WTC11 (cell line): ENCODE data around the gene BASP1. TPM values are rescaled to one million over a fixed set of nuclear protein-coding genes. Genes with fewer than 3 reads are reported as not detected.

Source experiments
- ATAC-seq: fragments of 200-7000 bp; cut with Tn5 transposase; 2 replicates; pipeline ENCODE4 v1.10.0; 2021; ENCODE audit warnings: mild to moderate bottlenecking, moderate library complexity
- CTCF ChIA-PET: fragments of 300-600 bp; sonication (Branson Sonifier 250); formaldehyde crosslinking; loops from one replicate; lab custom pipeline; 2021; ENCODE audit warnings: antibody characterized with exemption; lab: Charles Lee
- POLR2A ChIA-PET: fragments of 350-600 bp; sonication (Branson Sonifier 250); formaldehyde crosslinking; loops from one replicate; lab custom pipeline; 2021; ENCODE audit warnings: antibody characterized with exemption; lab: Charles Lee
- DNase-seq: peaks from one replicate; pipeline ENCODE4 v3.0.0; 2021; ENCODE audit warnings: low spot score
- H3K27ac Mint-ChIP-seq: 2 replicates; pipeline ENCODE4 v1.8.0; 2021; ENCODE audit warnings: mixed read lengths
- H3K27me3 Mint-ChIP-seq: 2 replicates; pipeline ENCODE4 v1.8.0; 2021; ENCODE audit warnings: low read depth, mild to moderate bottlenecking, moderate library complexity, mixed read lengths
- H3K36me3 Mint-ChIP-seq: 2 replicates; pipeline ENCODE4 v1.8.0; 2021; ENCODE audit warnings: mixed read lengths
- H3K4me1 Mint-ChIP-seq: 2 replicates; pipeline ENCODE4 v1.8.0; 2022; ENCODE audit warnings: mixed read lengths
- H3K4me3 Mint-ChIP-seq: 2 replicates; pipeline ENCODE4 v1.8.0; 2021; ENCODE audit warnings: mild to moderate bottlenecking, moderate library complexity, mixed read lengths
- H3K9me3 Mint-ChIP-seq: 2 replicates; pipeline ENCODE4 v1.8.0; 2021; ENCODE audit warnings: mixed read lengths
- ATF3 ChIP-seq: sonication (generic); formaldehyde crosslinking; conservative IDR thresholded peaks from 2 replicates; pipeline ENCODE4 v1.8.1; 2022; ENCODE audit warnings: mild to moderate bottlenecking, missing genetic modification reagents
- GTF2I ChIP-seq: fragments of 250-450 bp; sonication (Bioruptor Pico); conservative IDR thresholded peaks from 2 replicates; pipeline ENCODE4 v1.4.0; 2021; ENCODE audit warnings: mild to moderate bottlenecking
- HMGA2 ChIP-seq: fragments of 250-450 bp; sonication (Bioruptor Pico); IDR thresholded peaks from 2 replicates; pipeline ENCODE4 v1.4.0; 2021; ENCODE audit warnings: mild to moderate bottlenecking, moderate library complexity
- NFE2L1 ChIP-seq: sonication (generic); formaldehyde crosslinking; IDR thresholded peaks from 2 replicates; pipeline ENCODE4 v1.8.1; 2023; ENCODE audit warnings: missing genetic modification reagents
- NR1H2 ChIP-seq: sonication (generic); formaldehyde crosslinking; IDR thresholded peaks from 2 replicates; pipeline ENCODE4 v1.9.0; 2021; ENCODE audit warnings: mild to moderate bottlenecking, moderate library complexity, missing genetic modification reagents
- NR2C2 ChIP-seq: sonication (generic); formaldehyde crosslinking; IDR thresholded peaks from 2 replicates; pipeline ENCODE4 v1.8.0; 2022; ENCODE audit warnings: mild to moderate bottlenecking, missing genetic modification reagents
- OVOL2 ChIP-seq: fragments of 250-450 bp; sonication (Bioruptor Pico); IDR thresholded peaks from 2 replicates; pipeline ENCODE4 v1.9.0; 2021; ENCODE audit warnings: mild to moderate bottlenecking, borderline replicate concordance
- RORB ChIP-seq: fragments of 250-450 bp; sonication (Bioruptor Pico); IDR thresholded peaks from 2 replicates; pipeline ENCODE4 v1.9.0; 2021; ENCODE audit warnings: mild to moderate bottlenecking
- SMAD4 ChIP-seq: sonication (generic); formaldehyde crosslinking; IDR thresholded peaks from 2 replicates; pipeline ENCODE4 v1.8.0; 2022; ENCODE audit warnings: mild to moderate bottlenecking, missing genetic modification reagents
- SP1 ChIP-seq: sonication (generic); formaldehyde crosslinking; conservative IDR thresholded peaks from 2 replicates; pipeline ENCODE4 v1.8.1; 2022; ENCODE audit warnings: missing genetic modification reagents
- STAT6 ChIP-seq: sonication (generic); formaldehyde crosslinking; conservative IDR thresholded peaks from 2 replicates; pipeline ENCODE4 v1.8.1; 2023; ENCODE audit warnings: mild to moderate bottlenecking, low read depth, missing genetic modification reagents, moderate library complexity
- TEAD1 ChIP-seq: sonication (generic); formaldehyde crosslinking; IDR thresholded peaks from 2 replicates; pipeline ENCODE4 v1.8.0; 2022; ENCODE audit warnings: mild to moderate bottlenecking, missing genetic modification reagents
- ZMAT4 ChIP-seq: fragments of 250-450 bp; sonication (Bioruptor Pico); IDR thresholded peaks from 2 replicates; pipeline ENCODE4 v1.9.0; 2021; ENCODE audit warnings: mild to moderate bottlenecking
- ZNF138 ChIP-seq: sonication (generic); formaldehyde crosslinking; conservative IDR thresholded peaks from 2 replicates; pipeline ENCODE4 v1.8.1; 2022; ENCODE audit warnings: mild to moderate bottlenecking, moderate library complexity, missing genetic modification reagents
- ZNF532 ChIP-seq: fragments of 250-450 bp; sonication (Bioruptor Pico); IDR thresholded peaks from 2 replicates; pipeline ENCODE4 v1.9.0; 2021; ENCODE audit warnings: mild to moderate bottlenecking, borderline replicate concordance
- total RNA-seq: library from RNA; stranded (reverse); gene quantifications from 3 replicates; pipeline ENCODE4 v1.2.3, GENCODE V29; 2021
- TF ChIP-seq, protein P1 (sequence below): sonication (generic); formaldehyde crosslinking; IDR thresholded peaks from 2 replicates; pipeline ENCODE4 v1.8.1; 2022; ENCODE audit warnings: missing genetic modification reagents, borderline replicate concordance
- TF ChIP-seq, protein P2 (sequence below): sonication (generic); formaldehyde crosslinking; IDR thresholded peaks from 2 replicates; pipeline ENCODE4 v1.8.0; 2022; ENCODE audit warnings: mild to moderate bottlenecking, missing genetic modification reagents
- TF ChIP-seq, protein P3 (sequence below): fragments of 250-450 bp; sonication (Bioruptor Pico); IDR thresholded peaks from 2 replicates; pipeline ENCODE4 v2.1.2; 2022; ENCODE audit warnings: mild to moderate bottlenecking, moderate library complexity

The BASP1 gene
- total RNA-seq, 1 experiment from 2014 or later: 108 TPM

- DNase-seq (no peak), ATAC-seq (no peak)
- H3K9me3 Mint-ChIP-seq: no peaks in the 10 kb centered on the region
- ChIA-PET POLR2A (no interaction called here), CTCF (interaction anchor here (2.0 kb wide), 1 partner anchor 36 kb away, joined by 6 read pairs; no protein-coding TSS in a partner anchor)
- no peak overlapping the region for H3K27ac Mint-ChIP-seq
- no peak for TF ChIP-seq TEAD1 (CRISPR knock-in tag)
- no peak for TF ChIP-seq RORB
- no peak for TF ChIP-seq SP1
- no peak for TF ChIP-seq ZNF532 (CRISPR knock-in tag)
- TF ChIP-seq, protein P1, sequence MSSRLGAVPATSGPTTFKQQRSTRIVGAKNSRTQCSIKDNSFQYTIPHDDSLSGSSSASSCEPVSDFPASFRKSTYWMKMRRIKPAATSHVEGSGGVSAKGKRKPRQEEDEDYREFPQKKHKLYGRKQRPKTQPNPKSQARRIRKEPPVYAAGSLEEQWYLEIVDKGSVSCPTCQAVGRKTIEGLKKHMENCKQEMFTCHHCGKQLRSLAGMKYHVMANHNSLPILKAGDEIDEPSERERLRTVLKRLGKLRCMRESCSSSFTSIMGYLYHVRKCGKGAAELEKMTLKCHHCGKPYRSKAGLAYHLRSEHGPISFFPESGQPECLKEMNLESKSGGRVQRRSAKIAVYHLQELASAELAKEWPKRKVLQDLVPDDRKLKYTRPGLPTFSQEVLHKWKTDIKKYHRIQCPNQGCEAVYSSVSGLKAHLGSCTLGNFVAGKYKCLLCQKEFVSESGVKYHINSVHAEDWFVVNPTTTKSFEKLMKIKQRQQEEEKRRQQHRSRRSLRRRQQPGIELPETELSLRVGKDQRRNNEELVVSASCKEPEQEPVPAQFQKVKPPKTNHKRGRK (CRISPR knock-in tag): no peak
- TF ChIP-seq, protein P2, sequence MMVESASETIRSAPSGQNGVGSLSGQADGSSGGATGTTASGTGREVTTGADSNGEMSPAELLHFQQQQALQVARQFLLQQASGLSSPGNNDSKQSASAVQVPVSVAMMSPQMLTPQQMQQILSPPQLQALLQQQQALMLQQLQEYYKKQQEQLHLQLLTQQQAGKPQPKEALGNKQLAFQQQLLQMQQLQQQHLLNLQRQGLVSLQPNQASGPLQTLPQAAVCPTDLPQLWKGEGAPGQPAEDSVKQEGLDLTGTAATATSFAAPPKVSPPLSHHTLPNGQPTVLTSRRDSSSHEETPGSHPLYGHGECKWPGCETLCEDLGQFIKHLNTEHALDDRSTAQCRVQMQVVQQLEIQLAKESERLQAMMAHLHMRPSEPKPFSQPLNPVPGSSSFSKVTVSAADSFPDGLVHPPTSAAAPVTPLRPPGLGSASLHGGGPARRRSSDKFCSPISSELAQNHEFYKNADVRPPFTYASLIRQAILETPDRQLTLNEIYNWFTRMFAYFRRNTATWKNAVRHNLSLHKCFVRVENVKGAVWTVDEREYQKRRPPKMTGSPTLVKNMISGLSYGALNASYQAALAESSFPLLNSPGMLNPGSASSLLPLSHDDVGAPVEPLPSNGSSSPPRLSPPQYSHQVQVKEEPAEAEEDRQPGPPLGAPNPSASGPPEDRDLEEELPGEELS (CRISPR knock-in tag): no peak
- TF ChIP-seq NR1H2 (CRISPR knock-in tag): no peak
- TF ChIP-seq ZNF138 (CRISPR knock-in tag): no peak
- TF ChIP-seq, protein P3, sequence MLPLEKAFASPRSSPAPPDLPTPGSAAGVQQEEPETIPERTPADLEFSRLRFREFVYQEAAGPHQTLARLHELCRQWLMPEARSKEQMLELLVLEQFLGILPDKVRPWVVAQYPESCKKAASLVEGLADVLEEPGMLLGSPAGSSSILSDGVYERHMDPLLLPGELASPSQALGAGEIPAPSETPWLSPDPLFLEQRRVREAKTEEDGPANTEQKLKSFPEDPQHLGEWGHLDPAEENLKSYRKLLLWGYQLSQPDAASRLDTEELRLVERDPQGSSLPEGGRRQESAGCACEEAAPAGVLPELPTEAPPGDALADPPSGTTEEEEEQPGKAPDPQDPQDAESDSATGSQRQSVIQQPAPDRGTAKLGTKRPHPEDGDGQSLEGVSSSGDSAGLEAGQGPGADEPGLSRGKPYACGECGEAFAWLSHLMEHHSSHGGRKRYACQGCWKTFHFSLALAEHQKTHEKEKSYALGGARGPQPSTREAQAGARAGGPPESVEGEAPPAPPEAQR: no peak
- no peak for TF ChIP-seq HMGA2
- no peak for TF ChIP-seq SMAD4 (CRISPR knock-in tag)
- no peak for TF ChIP-seq NFE2L1
- TF ChIP-seq STAT6 (CRISPR knock-in tag): no peak
- TF ChIP-seq GTF2I (CRISPR knock-in tag): no peak
- TF ChIP-seq OVOL2: no peak
- TF ChIP-seq NR2C2 (CRISPR knock-in tag): no peak
- no peak for TF ChIP-seq ZMAT4 (CRISPR knock-in tag)
- TF ChIP-seq ATF3 (CRISPR knock-in tag): no peak
- no peaks in the 10 kb centered on the region for H3K27me3 Mint-ChIP-seq
- H3K4me1 Mint-ChIP-seq: peaks cover 44% of the 10 kb centered on the region
- peaks cover 25% of the 10 kb centered on the region for H3K36me3 Mint-ChIP-seq
- H3K4me3 Mint-ChIP-seq: no peak overlapping the region
Observed at GRCh38 chr5:17252543-17252942, 35.1 kb downstream of the BASP1 start.
